ENCODE results near the gene GIGYF2. TPM values are rescaled to one million over a fixed set of nuclear protein-coding genes. Genes with fewer than 3 reads are reported as not detected.

Gene GIGYF2
- total and polyA plus RNA-seq, 2 of the 13 experiments (the other 11 are each of a cell fraction or from before 2014, with no cell fraction given) = 44.9 to 73.5 TPM

GRCh38 chr2:232857158-232857563 is 160.0 kb downstream of the GIGYF2 start (continued):
- no peak for TF ChIP-seq KIAA2018 (CRISPR knock-in tag; IDR thresholded peaks at IDR 0.05; ENCODE audit: borderline replicate concordance)
- TF ChIP-seq ARHGAP35 (CRISPR knock-in tag; IDR thresholded peaks at IDR 0.05; ENCODE audit: borderline replicate concordance) = no peak
- no peak; a peak in 1 of 4 replicates for TF ChIP-seq HMGXB4 (CRISPR knock-in tag; IDR thresholded peaks at IDR 0.05; ENCODE audit: borderline replicate concordance in 1 of 2, low read depth in 1 of 2)
- TF ChIP-seq ZNF572 (CRISPR knock-in tag; IDR thresholded peaks at IDR 0.05) = no peak
- no peak for TF ChIP-seq CHCHD3 (CRISPR knock-in tag; IDR thresholded peaks at IDR 0.05)
- TF ChIP-seq RXRB (CRISPR knock-in tag; IDR thresholded peaks at IDR 0.05; ENCODE audit: borderline replicate concordance) = peak; percentile 90
- TF ChIP-seq ZNF224 (CRISPR knock-in tag; IDR thresholded peaks at IDR 0.05) = 0 out of 2 replicates have a peak, but pooled peaks have one; percentile 54
- peak; percentile 82 for TF ChIP-seq HMG20A (CRISPR knock-in tag; IDR thresholded peaks at IDR 0.05; ENCODE audit: borderline replicate concordance)
- TF ChIP-seq PAXIP1 (CRISPR knock-in tag; conservative IDR thresholded peaks at IDR 0.05) = peak; percentile 96
- no peak for TF ChIP-seq PLRG1 (conservative IDR thresholded peaks at IDR 0.05)
- TF ChIP-seq ZNF7 (CRISPR knock-in tag; IDR thresholded peaks at IDR 0.05) = no peak
- peak; percentile 61; the same call in 1 of the 2 replicates for TF ChIP-seq PRDM15 (CRISPR knock-in tag; IDR thresholded peaks at IDR 0.05)
